GM18873 (cell line): ENCODE data around the gene CDK2.
A peak's percentile ranks its signal among the peaks of the same experiment; 100 is the strongest.

Source experiments
- ATAC-seq: cut with Tn5 transposase; IDR thresholded peaks from one replicate; pipeline ENCODE4 v1.9.1; 2021; ENCODE audit warnings: mild to moderate bottlenecking, moderate library complexity, moderate number of reproducible peaks; ENCODE audit not compliant: unreplicated experiment, low FRiP score

Gene CDK2

GRCh38 chr12:55935738-55936151 is 30.9 kb upstream of the CDK2 start:
- ATAC-seq, result no peak

GRCh38 chr12:55937981-55938380 is 28.6 kb upstream of the CDK2 start:
- ATAC-seq, result no peak

- ATAC-seq, result no peak
Measured at GRCh38 chr12:55938826-55939501, 27.7 kb upstream of the CDK2 start.

DNA sequence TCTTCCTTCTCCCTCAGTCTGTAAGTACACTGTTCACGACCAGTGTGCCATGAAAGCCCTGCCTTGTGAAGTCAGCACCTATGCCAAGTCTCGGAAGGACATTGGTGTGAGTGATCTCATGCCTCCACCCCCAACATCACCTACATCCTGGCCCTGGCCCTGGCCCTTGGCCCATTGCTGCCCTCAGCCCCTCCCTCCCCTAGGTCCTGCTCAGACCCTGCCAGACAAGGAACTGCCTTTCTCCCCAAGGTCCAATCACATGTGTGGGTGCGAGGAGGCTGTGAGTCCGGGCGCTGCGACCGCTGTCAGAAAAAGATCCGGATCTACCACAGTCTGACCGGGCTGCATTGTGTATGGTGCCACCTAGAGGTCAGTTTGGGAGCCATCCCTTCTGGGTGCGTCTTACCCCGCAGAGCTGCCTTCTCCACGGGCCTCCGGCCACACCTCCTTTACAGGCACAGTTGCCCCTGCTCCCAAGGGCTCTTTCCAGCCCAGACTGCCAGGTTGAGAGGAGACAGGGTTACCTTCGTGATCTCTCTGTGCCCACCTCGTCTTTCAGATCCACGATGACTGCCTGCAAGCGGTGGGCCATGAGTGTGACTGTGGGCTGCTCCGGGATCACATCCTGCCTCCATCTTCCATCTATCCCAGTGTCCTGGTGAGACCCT is 26.4 kb upstream of the CDK2 start:
- peak; percentile 92 for ATAC-seq

- ATAC-seq, result no peak
Measured at GRCh38 chr12:55942055-55942454, 24.6 kb upstream of the CDK2 start.

DNA sequence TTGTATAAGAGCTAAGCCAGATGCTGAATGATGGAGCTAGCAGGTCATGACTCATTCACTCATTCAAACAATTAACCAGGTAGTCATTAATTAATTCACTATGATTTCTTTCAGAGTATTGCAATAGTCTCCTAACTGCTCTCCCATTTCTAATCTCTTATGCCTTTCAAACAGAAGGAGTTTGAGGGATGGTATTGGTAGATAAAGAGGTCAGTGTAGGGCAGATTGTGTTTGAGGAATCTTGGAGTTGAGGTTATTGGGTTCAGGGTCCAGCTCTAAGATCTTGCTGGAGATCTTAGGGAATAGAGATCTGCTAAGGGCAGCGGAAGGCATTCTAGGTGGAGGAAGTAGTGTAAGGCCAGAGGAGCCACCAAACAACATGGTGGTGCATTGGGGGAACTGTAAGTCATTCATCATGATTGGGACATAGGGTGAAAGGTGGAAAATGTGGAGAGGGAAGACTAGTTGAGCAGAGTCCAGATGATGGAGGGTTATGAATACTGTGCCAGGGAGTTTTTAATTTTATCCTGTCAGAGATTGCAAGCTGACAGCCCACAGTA is 24.0 kb upstream of the CDK2 start:
- ATAC-seq, result no peak

GRCh38 chr12:55946553-55946952 is 20.1 kb upstream of the CDK2 start:
- no peak for ATAC-seq

DNA sequence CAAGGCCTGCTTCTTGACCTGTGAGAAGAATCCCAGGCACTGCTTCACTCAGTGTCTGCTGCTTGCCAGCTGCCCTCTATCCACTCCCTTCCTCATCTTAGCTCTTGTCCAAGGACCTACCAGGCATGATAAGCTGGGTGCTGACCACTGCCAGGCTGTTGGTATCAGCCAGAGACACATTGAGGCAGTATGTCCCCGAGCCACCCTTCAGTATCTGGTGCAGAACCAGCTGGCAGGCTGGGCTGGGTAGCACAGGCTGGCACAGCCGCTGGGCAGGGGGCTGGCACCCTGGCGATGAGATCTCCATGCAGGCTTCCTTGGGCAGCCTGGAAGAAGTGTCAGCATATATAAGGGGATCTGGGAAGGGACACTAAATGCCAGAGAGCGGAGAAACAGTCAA is 11.3 kb upstream of the CDK2 start:
- no peak for ATAC-seq

DNA sequence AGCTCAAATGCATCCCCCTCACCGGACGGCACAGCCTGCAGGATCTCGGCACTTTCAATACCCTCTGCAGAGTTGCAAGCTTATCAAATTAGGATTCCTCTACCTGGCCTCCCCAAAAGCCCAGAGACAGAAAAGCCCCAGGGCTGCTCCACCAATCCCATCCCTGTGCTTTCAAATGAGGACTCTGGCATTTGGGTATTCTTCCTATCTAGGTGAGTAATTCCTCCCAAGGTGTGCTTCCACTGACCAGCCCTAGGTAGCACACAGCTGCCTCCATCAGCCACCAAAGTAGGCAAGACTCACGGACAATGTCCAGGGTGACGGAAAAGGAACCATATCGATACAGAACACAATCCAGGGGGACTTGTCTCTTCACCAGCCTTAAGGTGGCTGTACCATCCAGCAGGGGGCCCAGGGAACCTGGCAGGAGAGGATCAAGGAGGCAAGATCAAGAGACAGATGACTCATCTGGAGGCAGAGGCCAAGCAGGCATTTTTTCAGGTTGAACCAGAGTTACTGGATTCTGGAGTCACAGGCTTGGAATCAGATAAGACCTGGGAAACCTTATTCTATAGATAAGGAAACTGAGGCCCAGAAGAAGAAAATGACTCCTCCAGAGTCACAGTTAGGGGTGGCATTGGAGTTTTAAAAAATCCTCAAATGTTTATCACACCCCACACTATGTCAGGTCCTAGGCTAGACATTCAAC is 10.7 kb upstream of the CDK2 start:
- no peak for ATAC-seq

GRCh38 chr12:55957106-55957859 is 9.3 kb upstream of the CDK2 start:
- ATAC-seq, result no peak

- no peak for ATAC-seq
Measured at GRCh38 chr12:55963760-55964159, 2.9 kb upstream of the CDK2 start.

DNA sequence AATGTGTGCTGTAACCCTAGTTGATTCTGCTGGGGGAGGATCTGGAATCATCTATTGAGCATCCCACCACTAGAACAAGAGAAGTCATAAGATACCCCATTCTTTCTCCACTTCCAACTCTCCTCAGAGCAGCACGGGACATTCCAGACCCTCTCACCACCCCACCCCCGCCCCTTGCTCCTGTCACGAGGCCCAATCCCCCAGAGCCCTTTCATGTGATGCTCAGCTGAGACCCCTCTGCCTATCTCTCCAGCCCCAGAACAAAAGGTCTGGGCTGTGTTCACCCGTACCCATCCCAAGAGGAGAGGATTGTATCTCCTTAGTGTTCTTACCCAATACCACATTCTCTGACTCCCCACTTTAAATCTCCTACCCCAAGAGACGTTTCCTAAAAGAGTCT is 1.4 kb upstream of the CDK2 start:
- ATAC-seq, result no peak

- ATAC-seq, result no peak
Measured at GRCh38 chr12:55965941-55966407, 656 bp upstream of the CDK2 start, which contains the start of gene PMEL. PMEL (minus strand) TSS chr12:55966042; CDS start chr12:55966011, 31 bp downstream.

- no peak for ATAC-seq
Measured at GRCh38 chr12:55969356-55969755, 2.7 kb downstream of the CDK2 start.

- no peak for ATAC-seq
Measured at GRCh38 chr12:55970775-55971174, 4.1 kb downstream of the CDK2 start.

GRCh38 chr12:55972042-55972441 is 5.4 kb downstream of the CDK2 start:
- ATAC-seq, result no peak

DNA sequence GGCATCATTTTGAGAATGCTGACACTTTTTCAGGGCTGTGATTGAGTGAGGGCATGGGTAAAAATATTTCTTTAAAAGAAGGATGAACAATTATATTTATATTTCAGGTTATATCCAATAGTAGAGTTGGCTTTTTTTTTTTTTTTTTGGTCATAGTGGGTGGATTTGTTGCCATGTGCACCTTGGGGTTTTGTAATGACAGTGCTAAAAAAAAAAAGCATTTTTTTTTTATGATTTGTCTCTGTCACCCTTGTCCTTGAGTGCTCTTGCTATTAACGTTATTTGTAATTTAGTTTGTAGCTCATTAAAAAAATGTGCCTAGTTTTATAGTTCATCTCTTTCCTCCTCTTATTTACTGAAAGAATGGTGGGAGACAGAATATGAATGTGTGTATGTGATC is 5.8 kb downstream of the CDK2 start:
- ATAC-seq, result no peak

DNA sequence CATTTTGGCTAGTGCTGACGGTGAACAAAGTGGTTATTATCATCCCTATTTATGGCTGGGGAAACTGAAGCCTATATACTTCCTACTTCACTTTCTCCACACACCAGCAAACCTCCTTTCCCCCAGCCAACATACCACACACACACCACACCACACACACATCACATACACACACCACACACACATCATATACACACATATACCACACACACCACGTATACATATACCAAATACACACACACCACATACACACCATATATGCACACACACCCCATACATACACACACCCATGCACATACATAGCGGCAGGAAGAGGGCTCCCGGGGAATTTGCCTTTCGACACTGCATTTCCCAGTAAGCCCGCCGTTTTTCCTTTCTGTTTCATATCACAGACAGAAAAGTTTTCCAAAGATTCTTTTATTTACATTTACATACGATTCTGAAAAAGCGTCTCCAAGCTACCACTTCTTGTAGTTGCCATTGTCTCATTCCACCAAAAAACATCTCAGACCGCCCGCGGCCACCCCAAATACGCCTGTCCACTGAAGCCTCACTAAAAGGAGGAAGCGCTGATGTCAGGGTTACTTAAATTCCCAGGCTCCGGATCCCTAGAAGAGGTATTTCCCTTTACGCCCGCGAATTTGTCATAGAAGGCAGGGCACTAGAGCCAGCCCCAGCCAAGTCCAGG is 6.4 kb downstream of the CDK2 start:
- ATAC-seq, result no peak

- ATAC-seq, result peak; percentile 93
Measured at GRCh38 chr12:55973599-55974307, 7.1 kb downstream of the CDK2 start, which contains the start of gene RAB5B. RAB5B (plus strand) TSS chr12:55974078; CDS start chr12:55986961, 12,883 bp downstream.
